K562 (cell line): ENCODE measurements around the gene ITPRIPL2. TPM values are rescaled to one million over a fixed set of nuclear protein-coding genes. Genes with fewer than 3 reads are reported as not detected.

ENCODE experiments used
- ATAC-seq: fragments of 200-7000 bp; cut with Tn5 transposase; 3 replicates; pipeline ENCODE4 v1.9.1; 2020; ENCODE audit warnings: moderate library complexity
- BruUV-seq: library from RNA; stranded (reverse); fragments of 400-500 nt; replicated peaks from 2 replicates; lab custom pipeline; 2021; lab: Mats Ljungman, UMichigan
- CTCF ChIA-PET: fragments of 300-600 bp; formaldehyde crosslinking; extraction: SDS; loops from one replicate; lab custom pipeline; 2021; ENCODE audit warnings: low intra/inter-chr PET ratio; lab: Yijun Ruan, JAX
- POLR2A ChIA-PET: fragments of 300-600, 350-650 bp; sonication (Branson Sonifier 250); formaldehyde crosslinking; extraction: SDS; loops from one replicate; lab custom pipeline; 2021; ENCODE audit warnings: antibody characterized with exemption, inconsistent platforms; lab: Yijun Ruan, JAX
- DNase-seq, 4 experiments: peaks; one replicate each; pipeline versions ENCODE4 v3.0.0 to v3.0.0-alpha.2; 2011 to 2018; ENCODE audit warnings: low spot score in 3 of 4, mixed read lengths in 3 of 4; ENCODE audit errors: extremely low read depth in 1 of 4
- FAIRE-seq: peaks from 2 replicates; lab custom pipeline; 2011; peaks lifted over from hg19 to GRCh38; lab: Jason Lieb, UNC
- H2AFZ ChIP-seq: 2 replicates; pipeline ENCODE4 v1.6.0; 2011; ENCODE audit warnings: low read depth, low read length, control low read depth, inconsistent platforms
- H3K27ac ChIP-seq: fragments of 200-600 bp; 3 replicates; pipeline ENCODE4 v1.8.0; 2011; ENCODE audit warnings: low read depth, mild to moderate bottlenecking, control low read depth, inconsistent platforms, low read length, moderate library complexity, mixed read lengths; ENCODE audit errors: extremely low read depth
- H3K27me3 ChIP-seq, 2 experiments: fragments of 300-600 bp in 1 of 2; 2 replicates in 1 of 2; 3 replicates in 1 of 2; pipeline versions ENCODE4 v1.6.0 to v1.8.0; 2011; ENCODE audit warnings: inconsistent platforms in 2 of 2, low read length in 2 of 2, mild to moderate bottlenecking in 1 of 2, mixed read lengths in 1 of 2, moderate library complexity in 1 of 2; ENCODE audit not compliant: control insufficient read depth in 2 of 2, insufficient read depth in 2 of 2
- H3K36me3 ChIP-seq: fragments of 300-600 bp; 3 replicates; pipeline ENCODE4 v1.8.0; 2011; ENCODE audit warnings: mild to moderate bottlenecking, low read length, inconsistent platforms; ENCODE audit not compliant: control insufficient read depth, insufficient read depth
- H3K4me1 ChIP-seq, 2 experiments: fragments of 200-600 bp in 1 of 2; replicated peaks in 1 of 2; 2 replicates in 1 of 2; 3 replicates in 1 of 2; pipeline versions ENCODE4 v1.5.1 to v1.8.0; 2011; ENCODE audit warnings: inconsistent platforms in 2 of 2, low read length in 2 of 2, mild to moderate bottlenecking in 1 of 2, mixed read lengths in 1 of 2, moderate library complexity in 1 of 2; ENCODE audit not compliant: control insufficient read depth in 2 of 2, insufficient read depth in 2 of 2
- H3K4me2 ChIP-seq: 2 replicates; pipeline ENCODE4 v1.6.1; 2011; ENCODE audit warnings: low read length, control low read depth, inconsistent platforms, mixed read lengths; ENCODE audit not compliant: insufficient read depth
- H3K4me3 ChIP-seq: fragments of 200-600 bp; sonication (generic), shearing (Covaris generic); 2 replicates; pipeline ENCODE4 v1.5.1; 2016; ENCODE audit warnings: control low read depth, inconsistent platforms
- H3K79me2 ChIP-seq: fragments of 200-600 bp; 3 replicates; pipeline ENCODE4 v1.8.0; 2011; ENCODE audit warnings: low read length, inconsistent platforms; ENCODE audit not compliant: control insufficient read depth, insufficient read depth
- H3K9ac ChIP-seq, 2 experiments: 2 replicates each; pipeline versions ENCODE4 v1.6.0 to v1.6.1; 2011; ENCODE audit warnings: low read depth in 2 of 2, low read length in 2 of 2, control low read depth in 1 of 2, inconsistent platforms in 1 of 2, mild to moderate bottlenecking in 1 of 2, mixed read lengths in 1 of 2; ENCODE audit not compliant: insufficient read depth in 1 of 2
- H3K9me1 ChIP-seq: one replicate; pipeline ENCODE4 v1.6.0; 2011; ENCODE audit warnings: inconsistent platforms, mild to moderate bottlenecking, low read length, moderate library complexity; ENCODE audit not compliant: control insufficient read depth, insufficient read depth
- H3K9me3 ChIP-seq: replicated peaks from 2 replicates; pipeline ENCODE4 v1.5.1; 2011; ENCODE audit warnings: low read depth, low read length, inconsistent platforms; ENCODE audit not compliant: control insufficient read depth, insufficient read depth
- H4K20me1 ChIP-seq: replicated peaks from 2 replicates; pipeline ENCODE4 v1.6.1; 2011; ENCODE audit warnings: low read length, inconsistent platforms, mixed read lengths; ENCODE audit not compliant: control insufficient read depth, insufficient read depth
- BDP1 ChIP-seq: IDR thresholded peaks from 3 replicates; pipeline ENCODE4 v1.6.1; 2011; ENCODE audit not compliant: insufficient read length, insufficient read depth
- CBX3 ChIP-seq, 2 experiments: IDR thresholded peaks; 1 replicate in 1 of 2; 2 replicates in 1 of 2; pipeline ENCODE4 v1.6.1; 2012; ENCODE audit warnings: inconsistent platforms in 2 of 2, low read length in 2 of 2, borderline replicate concordance in 1 of 2, control low read depth in 1 of 2
- DMBX1 ChIP-seq: fragments of 250-450 bp; sonication (Bioruptor Pico); IDR thresholded peaks from 2 replicates; pipeline ENCODE4 v1.8.0; 2022; ENCODE audit warnings: inconsistent platforms, mild to moderate bottlenecking, moderate library complexity, borderline replicate concordance
- DPF2 ChIP-seq: fragments of 450-650 bp; IDR thresholded peaks from 2 replicates; pipeline ENCODE4 v1.6.1; 2016
- ETV5 ChIP-seq: sonication (generic); formaldehyde crosslinking; IDR thresholded peaks from 2 replicates; pipeline ENCODE4 v1.4.0; 2020; ENCODE audit warnings: low read depth, mild to moderate bottlenecking, missing genetic modification reagents
- FOXK2 ChIP-seq, 2 experiments: fragments of 450-650 bp; IDR thresholded peaks in 1 of 2; conservative IDR thresholded peaks in 1 of 2; 2 replicates each; pipeline ENCODE4 v1.6.1; 2016; ENCODE audit warnings: low read depth in 2 of 2, mild to moderate bottlenecking in 1 of 2
- RNF2 ChIP-seq: sonication (generic); IDR thresholded peaks from 2 replicates; pipeline ENCODE4 v1.6.1; 2016
- SPI1 ChIP-seq: IDR thresholded peaks from 2 replicates; pipeline ENCODE4 v1.6.1; 2011; ENCODE audit warnings: low read depth, low read length, control low read depth, borderline replicate concordance
- TAF1 ChIP-seq: IDR thresholded peaks from 2 replicates; pipeline ENCODE4 v1.6.1; 2011; ENCODE audit warnings: mild to moderate bottlenecking, low read length, moderate library complexity; ENCODE audit not compliant: insufficient read depth, control insufficient read depth, severe bottlenecking; ENCODE audit errors: extremely low read depth
- TCF3 ChIP-seq: sonication (generic); formaldehyde crosslinking; IDR thresholded peaks from 2 replicates; pipeline ENCODE4 v1.4.0; 2020; ENCODE audit warnings: mild to moderate bottlenecking, missing genetic modification reagents
- TFAM ChIP-seq: fragments of 250-450 bp; sonication (Bioruptor Pico); conservative IDR thresholded peaks from 2 replicates; pipeline ENCODE4 v1.5.0; 2021; ENCODE audit warnings: mild to moderate bottlenecking, moderate library complexity
- ZC3H11A ChIP-seq: IDR thresholded peaks from 2 replicates; pipeline ENCODE4 v1.6.1; 2012; ENCODE audit warnings: low read depth, low read length, improper control_type of control experiment
- ZFP1 ChIP-seq: fragments of 450-650 bp; formaldehyde crosslinking; IDR thresholded peaks from 2 replicates; pipeline ENCODE4 v1.4.0; 2020; ENCODE audit warnings: mild to moderate bottlenecking, mixed read lengths
- ZNF140 ChIP-seq: fragments of 250-450 bp; sonication (Bioruptor Pico); IDR thresholded peaks from 2 replicates; pipeline ENCODE4 v1.8.0; 2021; ENCODE audit warnings: moderate library complexity, mild to moderate bottlenecking, inconsistent platforms
- WGBS: fragments of 100-300 bp; shearing (Covaris generic); methylation state at CpG from one replicate; pipeline ENCODE4 v1.1.6; 2016; ENCODE audit warnings: low coverage, mixed read lengths; ENCODE audit not compliant: insufficient coverage; ENCODE audit errors: missing lambda C conversion rate; 5-methylcytosine and 5-hydroxymethylcytosine counted together
- in situ Hi-C: fragments of 300-500 bp; cut with MboI; formaldehyde crosslinking; loops from 4 replicates; pipeline ENCODE4 v1.15.0; 2018; ENCODE audit warnings: inconsistent platforms, mixed read lengths
- intact Hi-C: fragments of 100-400 bp; cut with micrococcal nuclease; formaldehyde crosslinking; loops from 2 replicates; pipeline ENCODE4 v1.14.2; 2022
- polyA plus RNA-seq, 8 experiments: library from polyadenylated mRNA; depleted of rRNA in 4 of 8; stranded (reverse) in 5 of 8; unstranded in 3 of 8; fragments of >200 nt; fragmentation: Nextera tagmentation in 2 of 8; fragmentation: Illumina TruSeq in 1 of 8; extraction: Ambion mirVana in 2 of 8; extraction: Trizol in 1 of 8; gene quantifications; 2 replicates each; pipeline versions ENCODE4 v1.2.1 to v1.2.3, GENCODE V29; 2011 to 2014; ENCODE audit warnings: inconsistent platforms in 1 of 8, missing spikeins in 1 of 8
- total RNA-seq, 7 experiments: library from RNA; depleted of rRNA in 6 of 7; stranded (reverse); fragments of >200 nt in 6 of 7; fragmentation: Illumina TruSeq in 2 of 7; extraction: Trizol in 2 of 7; gene quantifications; 2 replicates each; pipeline versions ENCODE4 v1.2.1 to v1.2.3, GENCODE V29; 2011 to 2021; ENCODE audit warnings: low replicate concordance in 1 of 7
- TF ChIP-seq, protein P1 (sequence below): fragments of 250-450 bp; sonication (Bioruptor Pico); IDR thresholded peaks from 2 replicates; pipeline ENCODE4 v1.4.0; 2020; ENCODE audit warnings: mild to moderate bottlenecking, moderate library complexity, borderline replicate concordance
- TF ChIP-seq, protein P2 (sequence below), 2 experiments: fragments of 450-650 bp in 1 of 2; sonication (generic) in 1 of 2; formaldehyde crosslinking in 1 of 2; IDR thresholded peaks in 1 of 2; conservative IDR thresholded peaks in 1 of 2; 2 replicates each; pipeline versions ENCODE4 v1.6.1 to v1.8.1; 2016 to 2023; ENCODE audit warnings: mild to moderate bottlenecking in 2 of 2, moderate library complexity in 2 of 2, inconsistent platforms in 1 of 2, missing genetic modification reagents in 1 of 2

ITPRIPL2 gene
- total and polyA plus RNA-seq, 9 of the 15 experiments (the other 6 are each of a cell fraction or from before 2014, with no cell fraction given): 0.04 to 2.2 (median 0.58) TPM

DNA sequence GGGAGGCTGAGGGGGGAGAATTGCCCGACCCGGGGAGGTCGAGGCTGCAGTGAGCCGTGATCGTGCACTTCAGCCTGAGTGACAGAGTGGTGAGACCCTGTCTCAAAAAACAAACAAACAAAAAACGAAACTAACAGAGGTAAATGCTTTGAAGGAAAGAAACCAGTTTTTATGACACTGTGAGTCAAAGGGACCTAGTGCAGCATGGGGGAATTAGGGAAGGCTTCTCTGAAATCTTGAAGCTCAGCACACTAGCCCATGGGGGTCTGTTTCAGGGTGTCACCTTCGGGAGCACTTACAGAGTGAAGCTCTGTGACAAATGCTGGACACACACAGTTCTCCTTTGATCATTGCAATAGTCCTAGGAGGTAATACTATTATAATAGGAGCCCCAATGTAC is 16.6 kb downstream of the ITPRIPL2 start (continued):
- no peak for TF ChIP-seq TAF1
- 0 out of 2 replicates have a peak, but pooled peaks have one; percentile 4 for TF ChIP-seq TCF3 (CRISPR knock-in tag)
- no peak for TF ChIP-seq ZNF140 (CRISPR knock-in tag)
- 0 out of 2 replicates have a peak, but pooled peaks have one; percentile 5 for TF ChIP-seq ETV5

DNA sequence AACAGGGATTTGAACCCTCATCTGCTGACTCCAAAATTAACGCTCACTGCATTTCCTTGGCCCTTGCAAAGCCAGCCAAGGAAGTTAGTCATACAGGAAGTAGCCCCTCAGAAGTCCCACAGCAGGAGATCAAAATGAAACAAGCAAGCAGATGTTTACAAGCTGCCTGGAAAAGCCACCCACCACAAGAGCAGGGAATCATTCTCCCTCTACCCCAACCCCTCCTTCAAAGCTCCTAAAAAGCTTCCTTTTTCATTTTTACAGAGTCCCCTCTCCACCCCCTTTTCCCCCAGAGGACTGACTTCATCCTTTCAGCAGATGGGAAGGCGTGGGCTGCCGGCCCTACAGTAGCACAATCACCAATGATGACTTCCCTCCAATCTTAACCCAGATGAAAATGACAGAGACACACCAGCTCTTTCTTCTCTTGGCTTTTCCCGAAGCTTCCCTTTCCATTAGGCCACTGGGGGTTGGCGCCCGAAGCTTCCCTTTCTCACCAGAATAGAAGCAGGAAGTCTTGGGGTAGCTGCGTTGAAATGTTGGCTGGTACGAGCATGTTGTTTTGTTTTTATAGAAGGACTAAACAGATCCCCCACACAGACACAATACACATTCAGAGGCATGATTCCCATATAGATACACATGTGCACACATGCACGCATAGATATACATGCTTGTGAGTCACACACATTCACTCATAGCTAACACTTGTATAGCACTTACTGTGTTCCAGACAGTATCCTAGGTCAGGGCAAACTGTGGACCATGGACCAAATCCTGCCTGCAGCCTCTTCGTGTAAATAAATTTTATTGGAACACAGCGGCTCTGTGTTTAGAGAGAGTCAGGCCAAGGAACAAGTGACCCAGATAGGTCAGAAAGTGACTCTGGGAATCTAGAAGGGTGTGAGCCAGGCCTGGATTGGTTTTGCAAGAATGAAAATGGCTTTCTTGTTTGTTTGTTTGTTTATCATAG is 17.4 kb downstream of the ITPRIPL2 start:
- no peaks in the 10 kb centered on the region for H4K20me1 ChIP-seq
- WGBS: 60% methylated on average over 11 of the region's 11 CpGs
- H3K27ac ChIP-seq: peak overlapping the region; percentile 31; the same call in 1 of the 3 replicates
- peak overlapping the region; percentile 82 for H2AFZ ChIP-seq
- in situ Hi-C loops (no loop called here), intact Hi-C loops (no loop called here)
- H3K4me1 ChIP-seq: peaks cover 14 to 24% of the 10 kb centered on the region in 2 experiments
- peak in 2 of 4 experiments; percentile 40 to 42 for DNase-seq
- no peaks in the 10 kb centered on the region for H3K9me1 ChIP-seq
- no peak overlapping the region for H3K9ac ChIP-seq
- peak overlapping the region; percentile 28 for H3K4me2 ChIP-seq
- H3K36me3 ChIP-seq: no peaks in the 10 kb centered on the region
- no peaks in the 10 kb centered on the region for H3K27me3 ChIP-seq
- H3K79me2 ChIP-seq: no peaks in the 10 kb centered on the region
- H3K4me3 ChIP-seq: no peak overlapping the region
- BruUV-seq: no TSS peak
- FAIRE-seq: peak; percentile 37
- CTCF ChIA-PET: no interaction called here
- POLR2A ChIA-PET: interaction anchor here (0.5 to 2.6 kb wide), 4 partner anchors 8 to 341 kb away, joined by 3 to 18 read pairs (median 4); partner anchors contain the start of gene RPS15A
- 0 out of 2 replicates have a peak, but pooled peaks cover 3% of the 10 kb centered on the region for H3K9me3 ChIP-seq
- peak; percentile 58 for ATAC-seq
- TF ChIP-seq SPI1: peak; percentile 48; the same call in 1 of the 2 replicates
- no peak for TF ChIP-seq CBX3 (IDR thresholded peaks at IDR 0.05; ENCODE audit: borderline replicate concordance in 1 of 2, low read length in 2 of 2)
- no peak for TF ChIP-seq DMBX1 (CRISPR knock-in tag)
- TF ChIP-seq, protein P1, sequence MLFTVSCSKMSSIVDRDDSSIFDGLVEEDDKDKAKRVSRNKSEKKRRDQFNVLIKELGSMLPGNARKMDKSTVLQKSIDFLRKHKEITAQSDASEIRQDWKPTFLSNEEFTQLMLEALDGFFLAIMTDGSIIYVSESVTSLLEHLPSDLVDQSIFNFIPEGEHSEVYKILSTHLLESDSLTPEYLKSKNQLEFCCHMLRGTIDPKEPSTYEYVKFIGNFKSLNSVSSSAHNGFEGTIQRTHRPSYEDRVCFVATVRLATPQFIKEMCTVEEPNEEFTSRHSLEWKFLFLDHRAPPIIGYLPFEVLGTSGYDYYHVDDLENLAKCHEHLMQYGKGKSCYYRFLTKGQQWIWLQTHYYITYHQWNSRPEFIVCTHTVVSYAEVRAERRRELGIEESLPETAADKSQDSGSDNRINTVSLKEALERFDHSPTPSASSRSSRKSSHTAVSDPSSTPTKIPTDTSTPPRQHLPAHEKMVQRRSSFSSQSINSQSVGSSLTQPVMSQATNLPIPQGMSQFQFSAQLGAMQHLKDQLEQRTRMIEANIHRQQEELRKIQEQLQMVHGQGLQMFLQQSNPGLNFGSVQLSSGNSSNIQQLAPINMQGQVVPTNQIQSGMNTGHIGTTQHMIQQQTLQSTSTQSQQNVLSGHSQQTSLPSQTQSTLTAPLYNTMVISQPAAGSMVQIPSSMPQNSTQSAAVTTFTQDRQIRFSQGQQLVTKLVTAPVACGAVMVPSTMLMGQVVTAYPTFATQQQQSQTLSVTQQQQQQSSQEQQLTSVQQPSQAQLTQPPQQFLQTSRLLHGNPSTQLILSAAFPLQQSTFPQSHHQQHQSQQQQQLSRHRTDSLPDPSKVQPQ (CRISPR knock-in tag): no peak
- TF ChIP-seq TFAM (CRISPR knock-in tag): no peak
- TF ChIP-seq ZC3H11A: no peak
- TF ChIP-seq ZFP1 (CRISPR knock-in tag): no peak
- TF ChIP-seq DPF2: 0 out of 2 replicates have a peak, but pooled peaks have one; percentile 27
- no peak for TF ChIP-seq BDP1
- TF ChIP-seq, protein P2, sequence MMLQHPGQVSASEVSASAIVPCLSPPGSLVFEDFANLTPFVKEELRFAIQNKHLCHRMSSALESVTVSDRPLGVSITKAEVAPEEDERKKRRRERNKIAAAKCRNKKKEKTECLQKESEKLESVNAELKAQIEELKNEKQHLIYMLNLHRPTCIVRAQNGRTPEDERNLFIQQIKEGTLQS (IDR thresholded peaks at IDR 0.05): peak; percentile 29; the same call in 1 of the 2 replicates
- TF ChIP-seq, protein P2 (CRISPR knock-in tag; conservative IDR thresholded peaks at IDR 0.05): no peak
- TF ChIP-seq RNF2: no peak
- TF ChIP-seq FOXK2 (conservative IDR thresholded peaks at IDR 0.05 in 1 of 2, IDR thresholded peaks at IDR 0.05 in 1 of 2; ENCODE audit: low read depth in 2 of 2): peak; percentile 44 to 55; a peak in 3 of 4 replicates
